ENCODE results near the gene TAF1B. TPM values are rescaled to one million over a fixed set of nuclear protein-coding genes. Genes with fewer than 3 reads are reported as not detected.

Gene TAF1B
- total RNA-seq, 1 donor from 2014 or later = 58.5 TPM

DNA sequence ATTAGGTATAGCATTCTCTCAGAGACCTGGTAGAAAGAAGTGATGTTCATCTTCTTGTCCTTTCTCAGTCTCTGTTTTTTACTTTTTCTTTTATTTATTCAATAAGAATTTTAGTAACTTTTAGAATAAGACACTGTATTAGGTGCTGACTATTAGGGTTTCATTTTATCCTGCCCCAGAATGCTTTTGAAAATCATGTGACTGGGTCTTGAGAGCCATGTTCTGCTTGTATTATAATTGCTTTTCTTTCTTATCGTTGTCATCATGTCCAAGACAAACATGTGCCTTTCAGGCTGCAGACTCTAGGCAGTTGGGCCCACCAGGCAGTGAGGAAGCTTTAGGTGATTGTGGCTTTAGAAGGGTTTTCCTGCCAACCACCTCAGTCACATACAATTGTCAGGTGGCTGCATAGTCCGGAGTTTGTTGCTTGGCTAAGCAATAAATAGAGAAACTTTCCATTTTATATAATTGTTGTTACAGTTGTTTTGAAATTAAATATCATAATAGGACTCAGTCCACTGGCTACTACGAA, 123.3 kb downstream of the TAF1B start:
- TF ChIP-seq, protein P1, sequence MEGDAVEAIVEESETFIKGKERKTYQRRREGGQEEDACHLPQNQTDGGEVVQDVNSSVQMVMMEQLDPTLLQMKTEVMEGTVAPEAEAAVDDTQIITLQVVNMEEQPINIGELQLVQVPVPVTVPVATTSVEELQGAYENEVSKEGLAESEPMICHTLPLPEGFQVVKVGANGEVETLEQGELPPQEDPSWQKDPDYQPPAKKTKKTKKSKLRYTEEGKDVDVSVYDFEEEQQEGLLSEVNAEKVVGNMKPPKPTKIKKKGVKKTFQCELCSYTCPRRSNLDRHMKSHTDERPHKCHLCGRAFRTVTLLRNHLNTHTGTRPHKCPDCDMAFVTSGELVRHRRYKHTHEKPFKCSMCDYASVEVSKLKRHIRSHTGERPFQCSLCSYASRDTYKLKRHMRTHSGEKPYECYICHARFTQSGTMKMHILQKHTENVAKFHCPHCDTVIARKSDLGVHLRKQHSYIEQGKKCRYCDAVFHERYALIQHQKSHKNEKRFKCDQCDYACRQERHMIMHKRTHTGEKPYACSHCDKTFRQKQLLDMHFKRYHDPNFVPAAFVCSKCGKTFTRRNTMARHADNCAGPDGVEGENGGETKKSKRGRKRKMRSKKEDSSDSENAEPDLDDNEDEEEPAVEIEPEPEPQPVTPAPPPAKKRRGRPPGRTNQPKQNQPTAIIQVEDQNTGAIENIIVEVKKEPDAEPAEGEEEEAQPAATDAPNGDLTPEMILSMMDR (IDR thresholded peaks at IDR 0.05) = no peak
- H3K9me3 ChIP-seq = no peaks in the 10 kb centered on the region
- no peak for DNase-seq (ENCODE audit: low spot score in 2 of 2)
- H3K27me3 ChIP-seq = no peaks in the 10 kb centered on the region
- H3K36me3 ChIP-seq = no peaks in the 10 kb centered on the region
- intact Hi-C loops (cut with DNase I) = no loop called here
- H3K27ac ChIP-seq = no peak overlapping the region
- H3K4me1 ChIP-seq = no peaks in the 10 kb centered on the region
- H3K4me3 ChIP-seq = no peak overlapping the region

DNA sequence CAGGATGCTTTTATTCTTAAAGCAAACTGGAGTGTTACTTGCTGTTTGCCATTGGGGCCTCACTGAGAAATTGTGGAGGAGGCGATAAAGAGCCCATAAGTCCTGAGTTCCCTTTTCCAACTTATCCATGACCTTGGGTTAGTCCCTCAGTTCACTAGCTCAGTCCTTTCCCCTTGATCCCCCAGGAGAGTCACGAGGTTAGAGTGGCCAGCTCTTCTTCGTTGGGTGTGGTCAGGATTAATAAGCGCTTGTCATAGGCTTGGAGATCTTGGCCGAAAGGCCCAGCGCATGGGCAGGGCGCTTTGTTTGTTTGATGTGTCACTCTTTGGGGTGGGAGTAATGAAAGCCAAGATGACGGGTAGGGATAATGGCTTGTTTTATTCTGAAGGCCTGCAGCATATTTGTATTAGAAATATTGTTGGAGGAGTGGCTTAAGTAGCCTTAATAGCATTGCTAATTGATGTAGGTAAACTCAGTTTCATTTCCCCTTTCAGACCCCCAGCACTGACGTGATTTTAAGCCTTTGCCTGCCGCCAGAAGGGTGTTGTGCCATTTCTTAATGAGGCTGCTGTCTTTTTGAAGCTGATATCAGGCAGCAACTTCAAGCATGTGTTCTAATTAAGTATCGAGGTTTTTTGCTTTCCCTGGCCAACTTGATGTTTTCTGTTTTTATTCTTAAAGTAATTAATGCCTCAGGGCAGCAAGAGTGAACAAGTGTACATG, 123.9 kb downstream of the TAF1B start:
- no peaks in the 10 kb centered on the region for H3K36me3 ChIP-seq
- DNase-seq (ENCODE audit: low spot score in 2 of 2) = no peak
- no peak overlapping the region for H3K4me3 ChIP-seq
- H3K9me3 ChIP-seq = no peaks in the 10 kb centered on the region
- no peak overlapping the region for H3K27ac ChIP-seq
- H3K27me3 ChIP-seq = no peaks in the 10 kb centered on the region
- intact Hi-C loops (cut with DNase I) = no loop called here
- TF ChIP-seq, protein P1 (IDR thresholded peaks at IDR 0.05) = no peak
- H3K4me1 ChIP-seq = no peaks in the 10 kb centered on the region

DNA sequence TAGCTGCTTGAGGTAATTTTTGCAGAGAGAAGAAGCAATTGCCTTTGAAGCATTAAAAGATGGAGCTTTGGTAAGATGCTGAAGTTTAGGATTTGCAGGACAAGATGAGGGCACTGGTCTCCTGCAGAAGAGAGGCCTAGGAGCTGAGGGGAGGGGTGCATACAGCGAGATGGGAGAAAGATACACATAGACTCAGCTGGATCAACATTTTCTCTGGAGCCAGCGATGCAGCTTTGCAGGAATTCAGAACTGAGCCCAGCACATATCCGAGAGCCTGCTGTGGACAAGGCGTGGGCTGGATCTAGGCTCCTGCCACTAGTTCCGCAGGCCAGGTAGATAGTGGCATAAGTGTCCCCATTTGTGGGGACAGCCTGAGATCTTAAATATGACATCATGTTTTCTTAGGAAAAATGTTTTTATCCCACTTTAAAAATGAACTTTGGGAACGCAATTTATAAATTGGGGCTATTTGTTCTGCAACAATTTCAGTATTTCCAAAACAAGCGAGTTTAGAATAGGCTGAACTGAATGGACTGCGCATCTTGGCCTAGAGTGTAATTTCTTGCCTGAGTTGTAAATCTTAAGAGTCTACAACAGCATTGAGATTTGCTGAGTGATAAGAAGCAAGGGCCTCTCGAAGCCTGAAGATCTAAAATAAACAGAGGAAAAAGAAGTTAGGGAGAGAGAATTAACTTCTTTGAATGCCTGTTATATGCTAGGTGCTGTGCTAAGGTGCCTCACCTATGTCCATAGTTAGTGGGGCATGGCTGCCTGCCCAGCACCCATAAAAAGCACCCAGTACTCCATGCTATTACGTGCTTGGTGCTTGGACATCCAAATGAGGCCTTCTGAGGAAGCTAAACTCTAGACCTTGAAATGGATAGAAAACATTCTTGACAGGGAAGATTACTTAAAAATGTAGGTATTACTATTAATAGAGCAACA, 125.6 kb downstream of the TAF1B start:
- H3K4me1 ChIP-seq = no peaks in the 10 kb centered on the region
- H3K27ac ChIP-seq = no peak overlapping the region
- H3K36me3 ChIP-seq = no peaks in the 10 kb centered on the region
- no peaks in the 10 kb centered on the region for H3K9me3 ChIP-seq
- no peak overlapping the region for H3K4me3 ChIP-seq
- no peak for DNase-seq (ENCODE audit: low spot score in 2 of 2)
- intact Hi-C loops (cut with DNase I) = no loop called here
- H3K27me3 ChIP-seq = no peaks in the 10 kb centered on the region
- TF ChIP-seq, protein P1 (IDR thresholded peaks at IDR 0.05) = no peak

DNA sequence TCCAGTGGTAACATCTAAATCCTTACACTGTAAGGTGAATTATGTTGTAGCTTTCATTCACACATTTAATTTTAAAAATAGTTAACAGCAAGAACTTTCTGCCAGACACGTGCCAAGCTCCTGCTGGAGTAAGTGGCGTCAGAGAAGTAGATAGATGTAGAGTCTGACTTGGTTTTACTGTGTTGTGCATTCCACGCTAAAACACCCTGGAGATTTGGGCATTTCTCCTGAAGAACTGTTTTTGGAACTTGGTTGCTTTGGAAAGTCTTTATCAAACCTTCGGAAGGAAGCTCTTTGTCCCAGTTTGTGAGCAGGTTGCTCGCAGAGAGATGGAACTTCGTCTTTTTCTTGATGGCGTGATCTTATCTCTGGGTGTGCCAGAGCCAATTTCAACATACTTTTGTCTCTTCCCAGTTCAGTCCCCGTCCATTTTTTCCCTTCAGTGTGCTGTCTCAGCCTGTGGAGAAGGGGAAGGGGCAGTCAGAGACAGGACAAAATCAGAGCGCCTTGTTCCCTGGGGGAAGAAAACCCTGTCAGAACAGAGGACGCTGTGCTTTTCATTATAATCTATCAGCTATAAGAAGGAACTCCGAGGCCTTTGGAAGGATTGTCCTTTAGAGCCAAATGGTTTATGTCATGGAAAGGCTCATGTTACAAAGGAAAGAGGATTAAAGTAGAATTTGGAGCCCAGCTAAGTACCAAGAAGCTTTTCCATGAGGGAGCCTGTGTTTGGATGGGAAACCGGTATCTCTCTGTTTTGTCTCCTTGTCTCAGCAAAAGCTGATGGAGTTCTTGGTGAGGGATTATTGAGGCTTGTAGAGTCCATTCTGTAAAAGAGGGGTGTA, 127.1 kb downstream of the TAF1B start:
- TF ChIP-seq, protein P1 (IDR thresholded peaks at IDR 0.05) = no peak
- Histone ChIP-seq H3K4me3 (no peak overlapping the region), H3K27ac (peak overlapping the region in 1 of 2 donors; percentile 14), H3K36me3 (no peaks in the 10 kb centered on the region), H3K27me3 (no peaks in the 10 kb centered on the region), H3K9me3 (no peaks in the 10 kb centered on the region), H3K4me1 (peaks cover 0 to 2% of the 10 kb centered on the region in 2 donors)
- DNase-seq (ENCODE audit: low spot score in 2 of 2) = no peak
- intact Hi-C loops (cut with DNase I) = no loop called here

Data from ascending aorta (tissue), 2 donors.